Inferior parietal cortex (tissue), 1 donor: ENCODE measurements around the gene PCDHA1.
A peak's percentile ranks its signal among the peaks of the same experiment; 100 is the strongest.
"Not testable (repeated sequence)": the region's sequence is repeated elsewhere in the genome, so short reads cannot be mapped to it uniquely, and the experiment has no call there.

Experiments used
- DNase-seq: peaks from one replicate; pipeline ENCODE4 v3.0.0-alpha.2; 2016; ENCODE audit errors: extremely low spot score

Gene PCDHA1

GRCh38 chr5:140808241-140808888 is 22.4 kb downstream of the PCDHA1 start:
- not testable (repeated sequence) for DNase-seq

- DNase-seq = no peak
Measured at GRCh38 chr5:140808889-140809291, 22.9 kb downstream of the PCDHA1 start.

DNA sequence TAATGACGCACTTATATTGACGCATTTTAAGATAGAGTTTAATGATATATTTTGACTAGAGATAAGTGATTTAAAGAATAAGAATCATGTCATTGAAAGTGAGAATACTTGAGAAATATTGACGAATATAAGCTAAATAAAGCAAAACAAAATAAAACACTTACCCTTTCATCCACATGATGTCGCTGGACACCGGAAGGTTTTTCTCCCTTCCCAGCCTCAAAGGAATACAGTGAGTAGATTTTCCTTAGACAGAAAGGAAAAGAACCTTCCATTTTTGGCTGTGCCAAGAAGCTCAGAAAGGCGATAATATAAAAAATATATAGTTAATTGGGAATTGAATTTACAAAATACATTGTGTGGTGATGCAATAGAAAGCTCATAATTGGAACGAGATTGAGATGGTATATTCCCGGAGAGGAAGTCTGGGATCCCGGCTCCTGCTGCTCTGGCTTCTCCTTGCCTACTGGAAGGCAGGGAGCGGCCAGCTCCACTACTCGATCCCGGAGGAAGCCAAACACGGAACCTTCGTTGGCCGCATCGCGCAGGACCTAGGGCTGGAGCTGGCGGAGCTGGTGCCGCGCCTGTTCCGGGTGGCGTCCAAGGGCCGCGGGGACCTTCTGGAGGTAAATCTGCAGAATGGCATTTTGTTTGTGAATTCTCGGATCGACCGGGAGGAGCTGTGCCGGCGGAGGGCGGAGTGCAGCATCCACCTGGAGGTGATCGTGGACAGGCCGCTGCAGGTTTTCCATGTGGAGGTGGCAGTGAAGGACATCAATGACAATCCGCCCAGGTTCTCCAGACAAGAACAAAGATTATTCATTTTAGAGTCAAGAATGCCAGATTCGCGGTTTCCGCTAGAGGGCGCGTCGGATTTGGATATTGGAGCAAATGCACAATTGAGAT is 35.7 kb downstream of the PCDHA1 start, which contains the start of gene PCDHA5:
PCDHA5 (plus strand) TSS at position 239 of the 906 bp plus-strand sequence.
- peak; percentile 54 for DNase-seq

GRCh38 chr5:140822281-140822629 is 36.3 kb downstream of the PCDHA1 start:
- DNase-seq = no peak

DNA sequence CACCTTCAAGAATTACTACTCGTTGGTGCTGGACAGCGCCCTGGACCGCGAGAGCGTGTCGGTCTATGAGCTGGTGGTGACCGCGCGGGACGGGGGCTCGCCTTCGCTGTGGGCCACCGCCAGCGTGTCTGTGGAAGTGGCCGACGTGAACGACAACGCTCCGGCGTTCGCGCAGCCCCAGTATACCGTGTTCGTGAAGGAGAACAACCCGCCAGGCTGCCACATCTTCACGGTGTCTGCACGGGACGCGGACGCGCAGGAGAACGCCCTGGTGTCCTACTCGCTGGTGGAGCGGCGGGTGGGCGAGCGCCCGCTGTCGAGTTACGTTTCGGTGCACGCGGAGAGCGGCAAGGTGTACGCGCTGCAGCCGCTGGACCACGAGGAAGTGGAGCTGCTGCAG is 37.0 kb downstream of the PCDHA1 start:
- not testable (repeated sequence) for DNase-seq

DNA sequence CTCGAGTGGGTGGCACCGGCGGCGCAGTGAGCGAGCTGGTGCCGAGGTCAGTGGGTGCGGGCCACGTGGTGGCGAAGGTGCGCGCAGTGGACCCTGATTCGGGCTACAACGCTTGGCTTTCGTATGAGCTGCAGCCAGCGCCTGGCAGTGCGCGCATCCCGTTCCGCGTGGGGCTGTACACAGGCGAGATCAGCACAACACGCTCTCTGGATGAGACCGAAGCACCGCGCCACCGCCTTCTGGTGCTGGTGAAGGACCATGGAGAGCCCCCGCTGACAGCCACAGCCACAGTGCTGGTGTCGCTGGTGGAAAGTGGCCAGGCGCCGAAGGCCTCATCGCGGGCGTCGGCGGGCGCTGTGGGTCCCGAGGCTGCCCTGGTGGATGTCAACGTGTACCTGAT is 37.5 kb downstream of the PCDHA1 start:
- no peak for DNase-seq

- peak; percentile 15 for DNase-seq
Measured at GRCh38 chr5:140827704-140828361, 41.9 kb downstream of the PCDHA1 start, which contains the start of gene PCDHA6. PCDHA6 (plus strand) TSS chr5:140827960; CDS start chr5:140828092, 132 bp downstream.

DNA sequence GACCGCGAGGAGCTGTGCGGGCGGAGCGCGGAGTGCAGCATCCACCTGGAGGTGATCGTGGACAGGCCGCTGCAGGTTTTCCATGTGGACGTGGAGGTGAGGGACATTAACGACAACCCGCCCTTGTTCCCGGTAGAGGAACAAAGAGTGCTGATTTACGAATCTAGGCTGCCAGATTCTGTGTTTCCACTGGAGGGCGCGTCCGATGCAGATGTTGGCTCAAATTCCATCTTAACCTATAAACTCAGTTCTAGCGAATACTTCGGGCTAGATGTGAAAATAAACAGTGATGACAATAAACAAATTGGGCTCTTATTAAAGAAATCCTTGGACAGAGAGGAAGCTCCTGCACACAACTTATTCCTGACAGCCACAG is 42.4 kb downstream of the PCDHA1 start:
- DNase-seq = no peak

DNA sequence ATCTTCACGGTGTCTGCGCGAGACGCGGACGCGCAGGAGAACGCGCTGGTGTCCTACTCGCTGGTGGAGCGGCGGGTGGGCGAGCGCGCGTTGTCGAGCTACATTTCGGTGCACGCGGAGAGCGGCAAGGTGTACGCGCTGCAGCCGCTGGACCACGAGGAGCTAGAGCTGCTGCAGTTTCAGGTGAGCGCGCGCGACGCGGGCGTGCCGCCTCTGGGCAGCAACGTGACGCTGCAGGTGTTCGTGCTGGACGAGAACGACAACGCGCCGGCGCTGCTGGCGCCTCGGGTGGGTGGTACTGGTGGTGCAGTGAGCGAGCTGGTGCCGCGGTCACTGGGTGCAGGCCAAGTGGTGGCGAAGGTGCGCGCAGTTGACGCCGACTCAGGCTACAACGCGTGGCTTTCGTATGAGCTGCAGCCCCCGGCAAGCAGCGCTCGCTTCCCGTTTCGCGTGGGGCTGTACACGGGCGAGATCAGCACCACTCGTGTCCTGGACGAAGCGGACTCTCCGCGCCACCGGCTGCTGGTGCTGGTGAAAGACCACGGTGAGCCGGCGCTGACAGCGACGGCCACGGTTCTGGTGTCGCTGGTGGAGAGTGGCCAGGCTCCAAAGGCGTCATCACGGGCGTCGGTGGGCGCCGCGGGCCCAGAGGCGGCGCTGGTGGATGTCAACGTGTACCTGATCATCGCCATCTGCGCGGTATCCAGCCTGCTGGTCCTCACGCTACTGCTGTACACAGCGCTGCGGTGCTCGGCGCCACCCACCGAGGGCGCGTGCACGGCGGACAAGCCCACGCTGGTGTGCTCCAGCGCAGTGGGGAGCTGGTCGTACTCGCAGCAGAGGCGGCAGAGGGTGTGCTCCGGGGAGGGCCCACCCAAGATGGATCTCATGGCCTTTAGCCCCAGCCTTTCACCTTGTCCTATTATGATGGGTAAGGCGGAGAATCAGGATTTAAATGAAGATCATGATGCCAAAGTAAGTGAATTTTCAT is 43.9 kb downstream of the PCDHA1 start:
- DNase-seq = not testable (repeated sequence)

DNA sequence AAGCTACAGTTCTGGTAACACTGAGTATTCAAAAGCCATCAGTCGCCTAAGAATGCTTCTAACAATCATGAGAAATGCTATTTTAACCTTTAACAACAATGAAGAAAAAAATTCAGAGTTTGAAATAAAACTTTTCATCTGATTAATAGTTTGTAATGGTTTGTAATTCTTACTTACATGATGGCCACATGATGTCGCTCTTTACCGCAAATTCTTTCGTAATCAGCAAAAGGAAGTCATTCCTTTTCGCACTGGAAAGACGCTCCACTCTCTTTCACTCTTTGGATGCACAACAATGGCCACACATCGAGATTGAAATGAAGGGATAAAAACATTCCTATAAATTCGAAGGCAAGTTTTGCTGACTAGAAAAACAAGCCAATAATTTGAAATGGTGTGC is 48.1 kb downstream of the PCDHA1 start, which contains the start of gene PCDHA7:
PCDHA7 (plus strand) TSS at position 277 of the 400 bp plus-strand sequence; CDS start at position 392, 115 bp downstream.
- DNase-seq = peak; percentile 30

DNA sequence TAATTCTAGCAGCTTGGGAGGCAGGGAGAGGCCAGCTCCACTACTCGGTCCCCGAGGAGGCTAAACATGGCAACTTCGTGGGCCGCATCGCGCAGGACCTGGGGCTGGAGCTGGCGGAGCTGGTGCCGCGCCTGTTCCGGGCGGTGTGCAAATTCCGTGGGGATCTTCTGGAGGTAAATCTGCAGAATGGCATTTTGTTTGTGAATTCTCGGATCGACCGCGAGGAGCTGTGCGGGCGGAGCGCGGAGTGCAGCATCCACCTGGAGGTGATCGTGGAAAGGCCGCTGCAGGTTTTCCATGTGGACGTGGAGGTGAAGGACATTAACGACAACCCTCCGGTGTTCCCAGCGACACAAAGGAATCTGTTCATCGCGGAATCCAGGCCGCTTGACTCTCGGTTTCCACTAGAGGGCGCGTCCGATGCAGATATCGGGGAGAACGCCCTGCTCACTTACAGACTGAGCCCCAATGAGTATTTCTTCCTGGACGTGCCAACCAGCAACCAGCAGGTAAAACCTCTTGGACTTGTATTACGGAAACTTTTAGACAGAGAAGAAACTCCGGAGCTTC is 48.6 kb downstream of the PCDHA1 start:
- not testable (repeated sequence) for DNase-seq

- no peak for DNase-seq
Measured at GRCh38 chr5:140835622-140836510, 49.9 kb downstream of the PCDHA1 start.

- DNase-seq = peak; percentile 64
Measured at GRCh38 chr5:140840978-140841962, 55.3 kb downstream of the PCDHA1 start, which contains the start of gene PCDHA8. PCDHA8 (plus strand) TSS chr5:140841187; CDS start chr5:140841322, 135 bp downstream.

- no peak for DNase-seq
Measured at GRCh38 chr5:140842798-140843733, 57.1 kb downstream of the PCDHA1 start.

DNA sequence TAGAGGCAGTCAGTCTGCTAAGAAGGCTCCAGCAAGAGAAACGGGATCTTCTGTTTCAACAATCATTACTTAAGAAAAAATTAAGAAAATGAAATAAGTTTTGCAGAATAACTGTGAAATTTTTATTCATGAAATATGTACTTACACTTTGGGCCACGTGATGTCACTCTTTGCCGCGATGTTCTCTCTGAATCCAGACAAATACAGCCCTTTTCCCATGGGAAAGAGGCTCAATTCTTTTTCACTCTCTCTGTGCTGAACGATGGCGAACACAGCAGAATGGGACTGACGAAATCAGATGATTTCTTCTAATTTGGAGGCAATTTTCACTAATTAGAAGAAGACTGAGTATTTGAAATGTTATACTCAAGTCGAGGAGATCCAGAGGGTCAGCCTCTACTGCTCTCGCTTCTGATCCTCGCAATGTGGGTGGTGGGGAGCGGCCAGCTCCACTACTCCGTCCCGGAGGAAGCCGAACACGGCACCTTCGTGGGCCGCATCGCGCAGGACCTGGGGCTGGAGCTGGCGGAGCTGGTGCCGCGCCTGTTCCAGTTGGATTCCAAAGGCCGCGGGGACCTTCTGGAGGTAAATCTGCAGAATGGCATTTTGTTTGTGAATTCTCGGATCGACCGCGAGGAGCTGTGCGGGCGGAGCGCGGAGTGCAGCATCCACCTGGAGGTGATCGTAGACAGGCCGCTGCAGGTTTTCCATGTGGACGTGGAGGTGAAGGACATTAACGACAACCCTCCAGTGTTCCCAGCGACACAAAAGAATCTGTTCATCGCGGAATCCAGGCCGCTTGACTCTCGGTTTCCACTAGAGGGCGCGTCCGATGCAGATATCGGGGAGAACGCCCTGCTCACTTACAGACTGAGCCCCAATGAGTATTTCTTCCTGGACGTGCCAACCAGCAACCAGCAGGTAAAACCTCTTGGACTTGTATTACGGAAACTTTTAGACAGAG is 62.5 kb downstream of the PCDHA1 start, which contains the start of gene PCDHA9:
PCDHA9 (plus strand) TSS at position 244 of the 964 bp plus-strand sequence; CDS start at position 358, 114 bp downstream.
- DNase-seq = not testable (repeated sequence)
